BE2C (cell line): ENCODE data around the gene HIVEP3.

Experiments
- DNase-seq: peaks from one replicate; pipeline ENCODE4 v3.0.0-alpha.2; 2020
- H3K27me3 ChIP-seq: fragments of 250-450 bp; sonication (Bioruptor Pico); 2 replicates; pipeline ENCODE4 v1.5.1; 2020; ENCODE audit warnings: mild to moderate bottlenecking
- H3K36me3 ChIP-seq: fragments of 250-450 bp; sonication (Bioruptor Pico); 2 replicates; pipeline ENCODE4 v1.5.1; 2020; ENCODE audit warnings: mild to moderate bottlenecking
- H3K4me1 ChIP-seq: fragments of 250-450 bp; sonication (Bioruptor Pico); 2 replicates; pipeline ENCODE4 v1.5.1; 2020
- H3K4me3 ChIP-seq: 2 replicates; pipeline ENCODE4 v1.5.1; 2011; ENCODE audit warnings: low read depth, low read length
- H3K9me3 ChIP-seq: fragments of 250-450 bp; sonication (Bioruptor Pico); 2 replicates; pipeline ENCODE4 v1.5.1; 2020
- TF ChIP-seq, protein P1 (sequence below): IDR thresholded peaks from 2 replicates; pipeline ENCODE4 v1.5.1; 2012; ENCODE audit warnings: mild to moderate bottlenecking, low read depth, low read length

Gene HIVEP3

DNA sequence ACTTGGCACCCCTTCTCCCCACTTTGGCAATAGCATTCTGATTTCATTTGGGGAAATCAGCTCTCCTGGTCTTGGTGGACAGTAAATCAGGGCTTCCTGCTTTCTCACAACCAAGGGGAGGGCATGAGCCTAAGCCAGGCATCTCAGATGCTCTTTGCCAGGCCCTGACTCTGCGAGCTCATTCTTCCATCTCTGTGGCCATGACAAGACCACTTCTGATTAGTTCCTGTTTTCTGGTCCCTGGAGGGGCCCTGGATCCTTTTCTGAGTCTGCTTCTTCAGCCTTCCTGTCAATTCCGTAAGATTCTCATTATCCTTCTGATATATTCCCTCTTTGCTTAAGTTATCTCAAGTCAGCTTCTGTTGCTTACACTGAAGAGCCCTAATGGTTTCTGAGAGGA, 210.4 kb downstream of the HIVEP3 start:
- Histone ChIP-seq H3K36me3 (no peaks in the 10 kb centered on the region), H3K4me3 (no peak overlapping the region), H3K27me3 (no peaks in the 10 kb centered on the region), H3K4me1 (peaks cover 4% of the 10 kb centered on the region; the same call in 1 of the 2 replicates), H3K9me3 (no peaks in the 10 kb centered on the region)
- TF ChIP-seq, protein P1, sequence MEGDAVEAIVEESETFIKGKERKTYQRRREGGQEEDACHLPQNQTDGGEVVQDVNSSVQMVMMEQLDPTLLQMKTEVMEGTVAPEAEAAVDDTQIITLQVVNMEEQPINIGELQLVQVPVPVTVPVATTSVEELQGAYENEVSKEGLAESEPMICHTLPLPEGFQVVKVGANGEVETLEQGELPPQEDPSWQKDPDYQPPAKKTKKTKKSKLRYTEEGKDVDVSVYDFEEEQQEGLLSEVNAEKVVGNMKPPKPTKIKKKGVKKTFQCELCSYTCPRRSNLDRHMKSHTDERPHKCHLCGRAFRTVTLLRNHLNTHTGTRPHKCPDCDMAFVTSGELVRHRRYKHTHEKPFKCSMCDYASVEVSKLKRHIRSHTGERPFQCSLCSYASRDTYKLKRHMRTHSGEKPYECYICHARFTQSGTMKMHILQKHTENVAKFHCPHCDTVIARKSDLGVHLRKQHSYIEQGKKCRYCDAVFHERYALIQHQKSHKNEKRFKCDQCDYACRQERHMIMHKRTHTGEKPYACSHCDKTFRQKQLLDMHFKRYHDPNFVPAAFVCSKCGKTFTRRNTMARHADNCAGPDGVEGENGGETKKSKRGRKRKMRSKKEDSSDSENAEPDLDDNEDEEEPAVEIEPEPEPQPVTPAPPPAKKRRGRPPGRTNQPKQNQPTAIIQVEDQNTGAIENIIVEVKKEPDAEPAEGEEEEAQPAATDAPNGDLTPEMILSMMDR, result no peak
- DNase-seq, result no peak

DNA sequence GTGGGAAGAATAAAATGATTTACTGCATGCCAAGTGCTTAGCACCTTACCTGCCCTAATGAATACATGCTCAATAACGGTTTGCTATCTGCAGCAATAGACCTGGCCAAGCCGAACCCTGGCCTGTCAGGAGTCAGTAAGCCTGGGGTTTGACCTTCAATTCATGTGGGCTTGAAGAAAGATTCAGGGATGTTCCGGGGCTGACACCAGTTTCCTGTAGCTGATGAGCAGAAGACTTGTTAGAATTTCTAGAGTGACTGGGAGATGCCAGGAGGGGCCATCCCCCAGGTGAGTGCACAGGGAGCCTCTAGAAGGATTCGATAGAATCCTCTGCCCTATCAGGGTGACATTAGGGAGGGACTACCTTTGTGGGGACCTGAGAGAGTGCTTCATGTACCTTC, 210.9 kb downstream of the HIVEP3 start:
- peaks cover 4% of the 10 kb centered on the region; the same call in 1 of the 2 replicates for H3K4me1 ChIP-seq
- no peaks in the 10 kb centered on the region for H3K36me3 ChIP-seq

DNA sequence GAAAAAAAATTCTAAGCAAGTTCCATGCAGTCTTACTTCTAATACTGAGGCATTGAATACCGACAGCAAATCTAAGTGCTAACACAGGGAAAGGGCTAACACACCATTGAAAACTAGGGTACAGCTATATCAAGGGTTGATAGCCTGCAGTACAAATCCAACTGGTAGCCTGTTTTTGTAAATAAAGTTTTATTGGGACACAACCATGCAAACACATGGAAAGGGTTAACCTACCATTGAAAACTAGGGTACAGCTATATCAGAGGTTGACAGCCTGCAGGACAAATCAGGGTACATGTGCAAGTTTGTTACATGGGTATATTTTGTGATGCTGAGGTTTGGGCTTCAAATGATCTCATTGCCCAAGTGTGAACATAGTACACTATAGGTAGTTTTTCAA, 212.9 kb downstream of the HIVEP3 start:
- TF ChIP-seq, protein P1, result no peak
- H3K9me3 ChIP-seq, result no peaks in the 10 kb centered on the region
- no peaks in the 10 kb centered on the region for H3K27me3 ChIP-seq
- no peaks in the 10 kb centered on the region for H3K4me1 ChIP-seq
- no peak for DNase-seq
- no peak overlapping the region for H3K4me3 ChIP-seq
- no peaks in the 10 kb centered on the region for H3K36me3 ChIP-seq

More for the DNA sequence above, 210.9 kb downstream of the HIVEP3 start:
- Histone ChIP-seq H3K4me3 (no peak overlapping the region), H3K9me3 (no peaks in the 10 kb centered on the region), H3K27me3 (no peaks in the 10 kb centered on the region)
- TF ChIP-seq, protein P1, result no peak
- no peak for DNase-seq

DNA sequence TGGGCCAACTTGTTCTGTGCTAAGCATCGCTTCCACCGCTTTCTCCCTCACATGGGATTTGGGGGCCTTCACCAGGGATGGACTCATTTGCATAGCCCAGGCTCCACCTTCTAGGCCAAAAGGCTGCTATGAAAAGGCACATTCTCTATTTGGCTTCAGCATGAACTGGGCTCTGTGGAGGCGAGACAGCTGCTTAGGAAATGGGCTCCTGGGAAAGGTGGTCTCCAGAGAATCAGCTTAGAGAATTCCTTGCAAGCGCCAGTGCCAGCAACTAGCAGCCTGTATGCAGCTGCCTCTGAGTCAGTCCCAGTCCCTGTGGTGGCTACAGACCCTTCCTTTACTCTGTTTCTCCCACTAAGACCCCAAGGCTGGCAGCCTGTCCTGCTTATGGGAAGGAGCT, 214.5 kb downstream of the HIVEP3 start:
- no peaks in the 10 kb centered on the region for H3K9me3 ChIP-seq
- TF ChIP-seq, protein P1, result no peak
- no peaks in the 10 kb centered on the region for H3K36me3 ChIP-seq
- no peaks in the 10 kb centered on the region for H3K27me3 ChIP-seq
- no peaks in the 10 kb centered on the region for H3K4me1 ChIP-seq
- DNase-seq, result no peak
- no peak overlapping the region for H3K4me3 ChIP-seq

DNA sequence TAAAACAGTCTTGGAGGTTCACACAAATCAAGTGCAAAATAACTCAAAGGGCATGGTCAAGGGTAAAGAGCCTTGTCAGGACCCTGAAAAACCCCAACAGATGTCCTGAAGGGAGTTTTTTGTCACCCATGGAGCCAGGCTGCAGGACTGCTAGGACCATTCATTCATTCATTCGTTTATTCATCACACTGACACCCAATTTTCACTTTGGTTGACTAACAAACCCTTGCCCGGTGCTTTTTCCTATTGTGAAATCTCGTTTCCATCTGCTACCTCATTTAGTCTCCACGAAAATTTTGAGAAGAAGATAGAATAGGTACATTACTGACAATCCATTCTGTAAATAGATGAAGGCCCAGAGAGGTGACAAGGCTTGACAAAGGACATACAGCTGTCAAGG, 216.0 kb downstream of the HIVEP3 start:
- H3K4me3 ChIP-seq, result no peak overlapping the region
- TF ChIP-seq, protein P1, result no peak
- H3K9me3 ChIP-seq, result no peaks in the 10 kb centered on the region
- no peak for DNase-seq
- H3K36me3 ChIP-seq, result no peaks in the 10 kb centered on the region
- no peaks in the 10 kb centered on the region for H3K27me3 ChIP-seq
- no peaks in the 10 kb centered on the region for H3K4me1 ChIP-seq

DNA sequence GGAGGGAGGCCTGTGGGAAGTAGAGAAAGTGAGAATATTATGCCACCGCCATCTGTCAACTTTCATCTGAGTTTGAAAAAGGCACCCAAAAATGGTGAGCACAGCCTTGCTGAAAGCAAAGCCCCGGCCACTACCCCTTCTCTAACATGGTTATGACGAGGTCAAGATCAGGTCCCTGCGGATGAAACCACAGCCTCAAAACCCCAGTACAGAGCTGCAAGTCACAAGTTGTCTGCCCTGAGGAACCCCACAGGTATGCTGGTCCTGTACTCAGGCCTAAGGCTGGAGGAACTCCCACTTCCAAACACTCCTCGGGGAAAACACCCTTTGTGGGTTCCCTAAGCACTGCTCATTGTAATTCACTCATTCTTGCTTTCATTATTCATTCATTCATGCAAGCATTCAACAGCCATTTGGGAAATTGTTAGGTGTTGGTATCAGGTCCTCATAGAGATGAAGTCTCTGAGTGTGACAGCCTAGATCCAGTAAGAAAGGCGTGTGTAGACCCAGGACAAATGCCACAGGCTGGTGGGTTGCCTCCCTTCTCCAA, 217.7 kb downstream of the HIVEP3 start:
- TF ChIP-seq, protein P1, result no peak
- Histone ChIP-seq H3K27me3 (no peaks in the 10 kb centered on the region), H3K36me3 (no peaks in the 10 kb centered on the region), H3K9me3 (no peaks in the 10 kb centered on the region), H3K4me1 (no peaks in the 10 kb centered on the region), H3K4me3 (no peak overlapping the region)
- no peak for DNase-seq
